ENCODE data around the gene AKAP8.

The AKAP8 gene

GRCh38 chr19:15332311-15332996, 47.1 kb downstream of the AKAP8 start, which contains the start of gene BRD4:
BRD4 (minus strand) TSS chr19:15332539; CDS start chr19:15273099, 59,440 bp downstream.
- DNase-seq (ENCODE audit: low read depth): peak; percentile 48
- TF ChIP-seq, protein P1, sequence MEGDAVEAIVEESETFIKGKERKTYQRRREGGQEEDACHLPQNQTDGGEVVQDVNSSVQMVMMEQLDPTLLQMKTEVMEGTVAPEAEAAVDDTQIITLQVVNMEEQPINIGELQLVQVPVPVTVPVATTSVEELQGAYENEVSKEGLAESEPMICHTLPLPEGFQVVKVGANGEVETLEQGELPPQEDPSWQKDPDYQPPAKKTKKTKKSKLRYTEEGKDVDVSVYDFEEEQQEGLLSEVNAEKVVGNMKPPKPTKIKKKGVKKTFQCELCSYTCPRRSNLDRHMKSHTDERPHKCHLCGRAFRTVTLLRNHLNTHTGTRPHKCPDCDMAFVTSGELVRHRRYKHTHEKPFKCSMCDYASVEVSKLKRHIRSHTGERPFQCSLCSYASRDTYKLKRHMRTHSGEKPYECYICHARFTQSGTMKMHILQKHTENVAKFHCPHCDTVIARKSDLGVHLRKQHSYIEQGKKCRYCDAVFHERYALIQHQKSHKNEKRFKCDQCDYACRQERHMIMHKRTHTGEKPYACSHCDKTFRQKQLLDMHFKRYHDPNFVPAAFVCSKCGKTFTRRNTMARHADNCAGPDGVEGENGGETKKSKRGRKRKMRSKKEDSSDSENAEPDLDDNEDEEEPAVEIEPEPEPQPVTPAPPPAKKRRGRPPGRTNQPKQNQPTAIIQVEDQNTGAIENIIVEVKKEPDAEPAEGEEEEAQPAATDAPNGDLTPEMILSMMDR (conservative IDR thresholded peaks at IDR 0.05; ENCODE audit: low read length): no peak
- H3K4me3 ChIP-seq (ENCODE audit: low read length): peak within 1 kb of the TSS; percentile 92

DNA sequence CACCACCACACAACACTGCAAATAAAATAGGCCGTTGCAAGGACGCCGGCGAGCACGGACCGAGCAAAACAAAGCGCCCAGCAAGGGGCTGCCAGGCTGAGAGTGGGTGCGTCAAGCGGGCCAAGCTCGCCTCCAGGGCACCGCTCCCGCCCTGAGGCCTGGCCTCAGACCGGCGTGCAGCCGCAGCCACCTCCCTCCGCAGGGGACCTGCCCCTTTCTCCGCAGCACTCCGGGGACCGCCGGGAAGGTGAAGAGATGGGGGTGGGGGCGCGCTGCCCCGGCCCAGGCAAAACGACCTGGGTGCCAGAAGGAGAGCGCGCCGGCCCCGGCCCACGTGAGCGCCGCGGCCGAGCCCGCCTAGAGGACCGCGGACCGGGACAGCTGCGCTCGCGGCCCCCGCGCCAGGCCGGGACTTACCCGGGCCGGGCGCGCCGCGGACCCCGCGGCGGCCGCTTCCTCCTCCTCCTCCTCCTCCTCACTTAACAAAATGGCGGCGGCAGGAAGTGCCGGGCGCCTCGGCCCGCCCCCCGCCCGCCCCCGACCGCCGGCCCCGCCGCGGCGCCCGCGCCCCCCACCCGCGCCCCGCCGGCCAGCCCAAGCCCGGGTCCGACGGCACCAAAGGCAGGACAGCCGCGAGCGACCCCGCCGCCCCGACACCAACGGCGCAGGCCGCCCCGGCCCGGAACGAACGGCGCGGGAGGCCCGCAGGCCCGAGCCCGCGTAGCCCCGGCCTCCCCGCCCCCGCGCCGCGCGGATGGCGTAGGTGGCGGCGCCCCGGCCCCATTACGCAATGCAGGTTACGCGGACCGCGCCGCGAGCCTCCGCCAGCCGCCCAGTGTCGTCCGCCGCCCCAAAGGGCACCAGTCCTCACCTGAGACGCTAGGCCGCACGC, 47.9 kb downstream of the AKAP8 start:
- H3K4me3 ChIP-seq (ENCODE audit: low read length): peak overlapping the region; percentile 90
- DNase-seq (ENCODE audit: low read depth): peak; percentile 39
- TF ChIP-seq, protein P1 (conservative IDR thresholded peaks at IDR 0.05; ENCODE audit: low read length): no peak

GRCh38 chr19:15330801-15331418, 48.7 kb downstream of the AKAP8 start:
- peak overlapping the region; percentile 90 for H3K4me3 ChIP-seq (ENCODE audit: low read length)
- peak; percentile 68 for DNase-seq (ENCODE audit: low read depth)
- TF ChIP-seq, protein P1 (conservative IDR thresholded peaks at IDR 0.05; ENCODE audit: low read length): no peak

DNA sequence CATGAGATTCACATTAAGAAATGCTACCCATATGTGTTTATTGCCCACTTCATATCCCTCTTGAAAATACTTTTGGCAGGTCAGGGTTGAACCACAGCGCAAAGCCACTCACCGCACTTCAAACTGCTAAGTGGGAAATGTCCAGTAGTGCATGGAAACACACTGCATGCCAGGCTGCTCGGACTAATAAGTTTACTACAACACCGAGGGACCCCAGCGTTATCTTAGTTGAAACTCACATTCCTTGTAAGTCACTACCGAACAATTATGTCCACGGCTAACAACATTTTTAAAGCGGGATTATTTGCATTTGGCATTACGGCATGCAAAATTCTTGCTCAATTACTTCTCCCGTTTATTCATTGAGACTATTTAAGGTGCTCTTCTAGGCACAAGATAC, 51.3 kb downstream of the AKAP8 start:
- H3K4me3 ChIP-seq (ENCODE audit: low read length): no peak overlapping the region
- TF ChIP-seq, protein P1 (conservative IDR thresholded peaks at IDR 0.05; ENCODE audit: low read length): no peak
- no peak for DNase-seq (ENCODE audit: low read depth)

- no peak for DNase-seq (ENCODE audit: low read depth)
- TF ChIP-seq, protein P1 (conservative IDR thresholded peaks at IDR 0.05; ENCODE audit: low read length): no peak
- H3K4me3 ChIP-seq (ENCODE audit: low read length): no peak overlapping the region
Measured at GRCh38 chr19:15324791-15325519, 54.6 kb downstream of the AKAP8 start.

DNA sequence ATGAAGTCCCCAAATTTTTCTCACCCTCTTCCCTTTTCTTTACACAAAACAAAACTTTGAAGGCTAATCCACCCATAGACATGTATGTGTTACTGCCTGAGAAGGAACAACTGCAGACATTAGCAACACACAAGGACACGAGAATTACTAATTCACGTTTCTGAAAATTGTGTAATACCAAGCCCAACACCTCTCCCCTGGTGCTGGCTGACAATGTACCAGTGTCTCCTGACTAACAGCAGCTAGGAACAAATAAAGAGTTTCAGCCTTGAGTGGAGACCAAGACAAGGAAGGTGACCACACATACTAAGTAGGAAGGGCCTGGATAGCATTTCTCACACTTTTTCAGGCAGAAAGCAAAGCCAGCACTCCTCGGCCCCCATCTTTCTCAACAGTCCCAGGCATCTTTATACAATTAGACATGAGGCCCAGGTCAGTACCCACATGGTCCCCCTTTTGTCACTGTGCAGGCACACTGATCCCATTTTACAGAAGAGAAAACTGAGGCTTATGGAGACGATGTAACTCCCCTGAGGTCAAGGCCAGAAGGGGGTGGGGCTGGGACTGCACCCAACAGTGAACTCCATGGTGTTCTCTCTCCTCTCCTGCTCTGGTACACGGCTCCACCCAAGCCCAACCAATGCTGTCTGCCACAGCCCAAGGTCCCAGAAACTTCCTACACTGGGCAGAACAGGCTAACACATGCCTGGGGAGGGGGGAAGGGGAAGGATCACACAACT, 55.9 kb downstream of the AKAP8 start:
- DNase-seq (ENCODE audit: low read depth): peak; percentile 76
- TF ChIP-seq, protein P1 (conservative IDR thresholded peaks at IDR 0.05; ENCODE audit: low read length): no peak
- no peak overlapping the region for H3K4me3 ChIP-seq (ENCODE audit: low read length)
